ENCODE data around the gene SETD1A. TPM values are rescaled to one million over a fixed set of nuclear protein-coding genes. Genes with fewer than 3 reads are reported as not detected.
"Not testable (repeated sequence)": the region's sequence is repeated elsewhere in the genome, so short reads cannot be mapped to it uniquely, and the experiment has no call there.

SETD1A gene
- total and polyA plus RNA-seq, 2 donors (not counting 1 experiment from before 2014, with no cell fraction given), result 1.4 to 3.5 TPM

DNA sequence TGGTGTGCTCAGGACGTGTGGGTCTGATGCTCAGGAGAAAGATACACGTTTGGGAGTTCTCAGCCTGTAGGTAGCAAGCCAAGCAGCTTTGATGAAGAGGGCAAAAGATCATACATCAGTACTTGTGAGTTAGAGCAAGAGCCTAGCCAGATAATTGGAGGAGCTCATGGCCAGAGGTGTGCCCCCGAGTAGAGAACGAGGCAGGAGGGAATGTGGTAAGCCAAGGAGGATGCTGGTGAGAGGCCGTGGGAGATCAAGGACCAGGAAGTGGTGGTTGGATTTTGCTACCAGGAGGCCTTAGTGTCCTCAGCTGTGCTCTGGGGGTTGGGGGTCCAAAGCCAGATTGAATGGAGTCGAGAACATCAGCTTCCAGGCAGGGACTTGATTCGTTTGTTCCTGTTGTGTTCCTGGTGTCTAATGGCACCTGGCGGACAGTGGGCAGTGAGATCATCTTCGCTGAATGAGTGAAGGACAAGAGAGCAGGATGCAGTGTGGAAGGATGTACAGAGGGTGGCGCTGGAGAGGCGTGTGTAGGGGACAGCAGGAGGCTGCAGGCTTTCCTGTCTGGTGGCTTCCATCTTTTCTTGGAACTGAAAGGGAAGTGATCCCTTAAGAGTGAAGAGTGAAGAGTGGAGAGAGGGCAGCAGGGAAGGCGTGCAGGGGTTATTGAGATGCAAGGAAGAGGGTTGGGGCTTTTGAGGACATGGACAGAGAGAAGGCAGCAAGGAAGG, 22.6 kb upstream of the SETD1A start:
- H4K20me1 ChIP-seq (ENCODE audit: control insufficient read depth, extremely low read depth, insufficient read depth, low read length), result no peaks in the 10 kb centered on the region
- TF ChIP-seq CTCF (conservative IDR thresholded peaks at IDR 0.05 in 1 of 2, IDR thresholded peaks at IDR 0.05 in 1 of 2; ENCODE audit: low read depth in 1 of 2, low read length in 2 of 2) (peak; percentile 60 to 71), EZH2 (IDR thresholded peaks at IDR 0.05; ENCODE audit: low read length, missing control alignments) (no peak)
- no peak overlapping the region for H2AFZ ChIP-seq (ENCODE audit: low read length)
- no peak overlapping the region for H3K9ac ChIP-seq (ENCODE audit: insufficient read depth, low read length)
- H3K36me3 ChIP-seq (ENCODE audit: control insufficient read depth, insufficient read depth, low read length), result peaks cover 16% of the 10 kb centered on the region
- no peaks in the 10 kb centered on the region for H3K79me2 ChIP-seq (ENCODE audit: control insufficient read depth, insufficient read depth, low read length)
- H3K4me3 ChIP-seq (replicated peaks in 1 of 4; ENCODE audit: control extremely low read depth in 1 of 4, insufficient read depth in 1 of 4, low read depth in 3 of 4, low read length in 4 of 4), result no peak overlapping the region
- no peaks in the 10 kb centered on the region for H3K27me3 ChIP-seq (ENCODE audit: control insufficient read depth, insufficient read depth, low read length)
- H3K9me3 ChIP-seq (ENCODE audit: control insufficient read depth, insufficient read depth, low read depth, low read length), result no peaks in the 10 kb centered on the region
- no peak overlapping the region for H3K27ac ChIP-seq (ENCODE audit: insufficient read depth, low read length)
- H3K4me2 ChIP-seq (ENCODE audit: extremely low read depth, insufficient read depth, low read length), result no peak overlapping the region
- peaks cover 4% of the 10 kb centered on the region for H3K4me1 ChIP-seq (ENCODE audit: control insufficient read depth, extremely low read depth, insufficient read depth, low read length)
- DNase-seq (ENCODE audit: low read depth in 2 of 2), result peak; percentile 35 to 45

DNA sequence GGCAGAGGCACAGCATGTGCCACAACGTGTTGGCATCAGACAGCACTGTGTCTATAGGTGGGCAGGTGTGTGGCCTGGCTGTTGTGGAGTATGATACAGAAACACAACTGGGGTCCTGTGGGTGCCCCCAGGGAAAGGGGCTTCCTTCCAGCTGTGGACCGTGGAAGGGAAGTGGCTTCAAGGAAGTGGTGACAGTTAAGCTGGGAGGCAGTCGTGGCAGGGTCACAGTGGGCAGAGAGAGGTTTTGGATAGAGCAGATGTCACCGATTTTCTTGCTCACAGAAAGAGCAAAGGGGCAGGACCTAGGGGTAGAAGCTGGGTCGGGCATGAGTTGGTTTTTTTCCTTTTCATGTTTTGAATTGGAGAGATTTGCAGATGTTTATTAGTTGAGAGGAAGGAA, 19.9 kb upstream of the SETD1A start:
- Histone ChIP-seq H3K4me3 (replicated peaks in 1 of 4; ENCODE audit: control extremely low read depth in 1 of 4, insufficient read depth in 1 of 4, low read depth in 3 of 4, low read length in 4 of 4) (no peak overlapping the region), H3K9ac (ENCODE audit: insufficient read depth, low read length) (no peak overlapping the region)

GRCh38 chr16:30939571-30939970, 18.0 kb upstream of the SETD1A start:
- not testable (repeated sequence) for H3K9me3 ChIP-seq (ENCODE audit: control insufficient read depth, insufficient read depth, low read depth, low read length); H3K27ac ChIP-seq (ENCODE audit: insufficient read depth, low read length); H4K20me1 ChIP-seq (ENCODE audit: control insufficient read depth, extremely low read depth, insufficient read depth, low read length); H3K4me1 ChIP-seq (ENCODE audit: control insufficient read depth, extremely low read depth, insufficient read depth, low read length); H3K27me3 ChIP-seq (ENCODE audit: control insufficient read depth, insufficient read depth, low read length); H3K4me2 ChIP-seq (ENCODE audit: extremely low read depth, insufficient read depth, low read length); H3K4me3 ChIP-seq (replicated peaks in 1 of 4; ENCODE audit: control extremely low read depth in 1 of 4, insufficient read depth in 1 of 4, low read depth in 3 of 4, low read length in 4 of 4); H3K9ac ChIP-seq (ENCODE audit: insufficient read depth, low read length); H2AFZ ChIP-seq (ENCODE audit: low read length); H3K79me2 ChIP-seq (ENCODE audit: control insufficient read depth, insufficient read depth, low read length)
- DNase-seq (ENCODE audit: low read depth in 2 of 2), result peak in 1 of 2 donors; percentile 40
- peaks cover 21% of the 10 kb centered on the region for H3K36me3 ChIP-seq (ENCODE audit: control insufficient read depth, insufficient read depth, low read length)

More for the DNA sequence above, 19.9 kb upstream of the SETD1A start:
- Histone ChIP-seq H3K79me2 (ENCODE audit: control insufficient read depth, insufficient read depth, low read length) (no peaks in the 10 kb centered on the region), H3K9me3 (ENCODE audit: control insufficient read depth, insufficient read depth, low read depth, low read length) (no peaks in the 10 kb centered on the region), H3K27ac (ENCODE audit: insufficient read depth, low read length) (no peak overlapping the region), H3K4me1 (ENCODE audit: control insufficient read depth, extremely low read depth, insufficient read depth, low read length) (peaks cover 4% of the 10 kb centered on the region), H4K20me1 (ENCODE audit: control insufficient read depth, extremely low read depth, insufficient read depth, low read length) (no peaks in the 10 kb centered on the region), H3K27me3 (ENCODE audit: control insufficient read depth, insufficient read depth, low read length) (no peaks in the 10 kb centered on the region), H2AFZ (ENCODE audit: low read length) (no peak overlapping the region), H3K4me2 (ENCODE audit: extremely low read depth, insufficient read depth, low read length) (no peak overlapping the region), H3K36me3 (ENCODE audit: control insufficient read depth, insufficient read depth, low read length) (peaks cover 14% of the 10 kb centered on the region)
- TF ChIP-seq CTCF (conservative IDR thresholded peaks at IDR 0.05 in 1 of 2, IDR thresholded peaks at IDR 0.05 in 1 of 2; ENCODE audit: low read depth in 1 of 2, low read length in 2 of 2) (no peak), EZH2 (IDR thresholded peaks at IDR 0.05; ENCODE audit: low read length, missing control alignments) (no peak)
- DNase-seq (ENCODE audit: low read depth in 2 of 2), result no peak
